Kidney (tissue), 14 donors: ENCODE results near the gene AKAP13. TPM values are rescaled to one million over a fixed set of nuclear protein-coding genes. Genes with fewer than 3 reads are reported as not detected.

Experiments
- DNase-seq, 5 donors: peaks; one replicate each; pipeline ENCODE4 v3.0.0-alpha.2; 2013 to 2020
- FAIRE-seq: peaks from 2 replicates; lab custom pipeline; 2012; peaks lifted over from hg19 to GRCh38; lab: Jason Lieb, UNC
- H3K27ac ChIP-seq, 2 donors: one replicate each; pipeline ENCODE4 v1.7.0; 2013; ENCODE audit warnings: low read depth in 2 of 2, low read length in 2 of 2, inconsistent platforms in 1 of 2
- H3K27me3 ChIP-seq: one replicate; pipeline ENCODE4 v1.7.1; 2013; ENCODE audit warnings: low read length, inconsistent platforms; ENCODE audit not compliant: control insufficient read depth, insufficient read depth
- H3K36me3 ChIP-seq, 3 donors: one replicate each; pipeline versions ENCODE4 v1.7.0 to v1.7.1; 2013; ENCODE audit warnings: low read length in 3 of 3, control low read depth in 1 of 3, inconsistent platforms in 1 of 3; ENCODE audit not compliant: insufficient read depth in 3 of 3, control insufficient read depth in 2 of 3
- H3K4me1 ChIP-seq, 3 donors: one replicate each; pipeline versions ENCODE4 v1.7.0 to v1.7.1; 2013; ENCODE audit warnings: low read length in 3 of 3, inconsistent platforms in 1 of 3, low read depth in 1 of 3; ENCODE audit not compliant: control insufficient read depth in 2 of 3, insufficient read depth in 2 of 3
- H3K4me3 ChIP-seq, 3 donors: one replicate each; pipeline versions ENCODE4 v1.7.0 to v1.8.1; 2013; ENCODE audit warnings: low read length in 3 of 3, control low read depth in 1 of 3, inconsistent platforms in 1 of 3
- H3K9ac ChIP-seq, 3 donors: one replicate each; pipeline versions ENCODE4 v1.7.0 to v1.7.1; 2013; ENCODE audit warnings: low read length in 3 of 3, control low read depth in 1 of 3, inconsistent platforms in 1 of 3
- H3K9me3 ChIP-seq, 3 donors: one replicate each; pipeline versions ENCODE4 v1.7.0 to v1.7.1; 2013; ENCODE audit warnings: low read length in 3 of 3, control low read depth in 1 of 3, inconsistent platforms in 1 of 3; ENCODE audit not compliant: control insufficient read depth in 2 of 3, insufficient read depth in 1 of 3
- CTCF ChIP-seq: IDR thresholded peaks from 3 replicates; pipeline ENCODE4 v1.5.1; 2012; ENCODE audit warnings: mild to moderate bottlenecking, moderate library complexity, borderline replicate concordance; ENCODE audit not compliant: insufficient read depth; ENCODE audit errors: extremely low read depth
- intact Hi-C: fragments of 100-400 bp; cut with DNase I; formaldehyde crosslinking; loops from one replicate; pipeline ENCODE4 v1.11.1; 2022
- polyA plus RNA-seq: library from polyadenylated mRNA; stranded (reverse); fragments of 350-450 nt; fragmentation: Illumina TruSeq; extraction: RNeasy Lipid Tissue Mini Kit (QIAGEN cat#74804); gene quantifications from one replicate; pipeline ENCODE4 v1.2.3, GENCODE V29; 2014; ENCODE audit warnings: low read depth, low replicate concordance; ENCODE audit not compliant: insufficient read depth
- total RNA-seq: library from RNA; stranded (reverse); fragmentation: NEBNext Ultra II Directional; extraction: Animal tissue kit (Norgen Biotek cat#: 25700); gene quantifications from one replicate; pipeline ENCODE4 v1.2.1, GENCODE V29; 2021
- donor health status: control.
- donor health status: control.
- donor health status: control.
- donor health status: control.
- donor health status: control.
- donor health status: DM: yes; HTN: yes; CAD: no.
- donor health status: Normal renal cell carcinoma (clear cell type).

AKAP13 gene
- total and polyA plus RNA-seq, 2 donors from 2014 or later, result 18.8 to 174 TPM

- intact Hi-C loops, result no loop called here
- no peak for TF ChIP-seq CTCF
- Histone ChIP-seq H3K4me1 (peaks cover 0 to 13% (median 4%) of the 10 kb centered on the region in 3 donors), H3K36me3 (no peaks in the 10 kb centered on the region), H3K27ac (no peak overlapping the region), H3K4me3 (no peak overlapping the region), H3K27me3 (no peaks in the 10 kb centered on the region), H3K9ac (no peak overlapping the region), H3K9me3 (peaks cover 0 to 5% (median 0%) of the 10 kb centered on the region in 3 donors)
- DNase-seq (no peak), FAIRE-seq (no peak)
Observed at GRCh38 chr15:85445361-85445760, 65.0 kb downstream of the AKAP13 start.

- Histone ChIP-seq H3K9ac (no peak overlapping the region), H3K27me3 (no peaks in the 10 kb centered on the region), H3K27ac (no peak overlapping the region), H3K4me1 (no peaks in the 10 kb centered on the region), H3K9me3 (peaks cover 0 to 15% (median 0%) of the 10 kb centered on the region in 3 donors), H3K36me3 (no peaks in the 10 kb centered on the region), H3K4me3 (no peak overlapping the region)
- TF ChIP-seq CTCF, result no peak
- intact Hi-C loops, result no loop called here
- no peak for FAIRE-seq
- no peak for DNase-seq
Observed at GRCh38 chr15:85451099-85451700, 70.8 kb downstream of the AKAP13 start.

- no peak overlapping the region for H3K27ac ChIP-seq
- DNase-seq (no peak), FAIRE-seq (no peak)
- H3K4me3 ChIP-seq, result no peak overlapping the region
- peaks cover 0 to 15% (median 0%) of the 10 kb centered on the region in 3 donors for H3K9me3 ChIP-seq
- no peak overlapping the region for H3K9ac ChIP-seq
- no peak for TF ChIP-seq CTCF
- no peaks in the 10 kb centered on the region for H3K4me1 ChIP-seq
- intact Hi-C loops, result no loop called here
- H3K27me3 ChIP-seq, result no peaks in the 10 kb centered on the region
- H3K36me3 ChIP-seq, result no peaks in the 10 kb centered on the region
Observed at GRCh38 chr15:85452436-85452835, 72.0 kb downstream of the AKAP13 start.
